Measurements from ENCODE around the gene HIPK1.
"Not testable (repeated sequence)": the region's sequence is repeated elsewhere in the genome, so short reads cannot be mapped to it uniquely, and the experiment has no call there.

Gene HIPK1

GRCh38 chr1:113982949-113983348 is 53.8 kb downstream of the HIPK1 start:
- DNase-seq (ENCODE audit: low read depth), result no peak

DNA sequence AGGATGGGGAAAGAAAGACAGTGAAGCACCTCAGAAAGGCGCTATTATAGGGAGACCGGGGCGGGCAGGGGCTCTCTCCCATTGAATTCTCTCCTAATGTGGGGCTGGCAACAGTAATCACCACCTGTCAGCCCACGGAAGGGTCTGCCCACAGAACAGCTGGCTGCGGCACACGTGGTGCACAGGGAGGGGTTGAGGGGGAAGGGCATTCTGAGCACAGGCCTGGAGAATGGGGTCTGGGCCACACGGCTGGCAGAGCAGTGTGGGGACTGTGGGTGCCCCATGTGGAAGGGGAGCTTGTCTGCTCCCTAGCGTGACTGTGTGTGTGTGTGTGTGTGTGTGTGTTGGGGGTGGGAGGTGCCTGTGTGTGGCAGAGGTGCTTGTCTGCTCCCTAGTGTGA is 54.3 kb downstream of the HIPK1 start:
- DNase-seq (ENCODE audit: low read depth), result no peak

GRCh38 chr1:113983826-113984225 is 54.7 kb downstream of the HIPK1 start:
- DNase-seq (ENCODE audit: low read depth), result no peak

DNA sequence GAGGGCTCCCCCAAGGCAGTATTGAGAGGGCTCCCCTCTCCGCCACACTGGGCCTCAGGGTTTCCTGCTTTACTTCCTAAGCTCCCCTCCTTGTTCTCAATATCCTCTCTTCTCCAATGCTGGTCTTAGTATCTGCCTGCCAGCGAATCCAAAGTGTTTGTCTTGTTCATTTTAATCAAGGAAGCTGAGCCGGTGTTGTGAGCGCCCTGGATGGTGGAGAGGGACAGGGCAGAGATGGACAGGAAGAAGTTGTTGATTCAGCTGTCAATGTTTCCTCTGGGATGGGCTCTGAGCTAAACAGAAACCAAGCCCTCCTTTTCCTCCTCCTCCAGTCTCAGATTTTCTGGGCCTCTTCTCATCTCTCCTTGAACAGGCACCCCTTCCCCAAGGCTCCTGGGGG is 55.6 kb downstream of the HIPK1 start:
- no peak for DNase-seq (ENCODE audit: low read depth)

DNA sequence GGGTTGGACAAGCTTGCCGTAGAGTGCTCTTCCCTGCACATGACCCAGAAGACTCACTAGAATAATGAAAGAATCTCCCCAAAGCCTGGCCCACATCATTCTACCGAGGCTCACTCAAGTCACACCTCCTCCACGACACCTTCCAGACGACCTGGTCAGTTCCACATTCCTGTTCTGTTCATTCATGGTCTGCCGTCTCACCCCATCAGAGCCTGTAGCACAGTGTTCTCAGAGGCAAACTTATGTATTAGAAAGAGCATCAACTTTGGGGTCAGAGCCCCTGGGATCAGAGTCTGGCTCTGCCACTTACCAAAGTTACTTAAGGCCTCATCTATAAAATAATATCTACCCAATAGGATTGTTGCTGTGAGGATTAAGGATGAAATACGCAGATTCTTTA is 57.7 kb downstream of the HIPK1 start:
- no peak for DNase-seq (ENCODE audit: low read depth)

DNA sequence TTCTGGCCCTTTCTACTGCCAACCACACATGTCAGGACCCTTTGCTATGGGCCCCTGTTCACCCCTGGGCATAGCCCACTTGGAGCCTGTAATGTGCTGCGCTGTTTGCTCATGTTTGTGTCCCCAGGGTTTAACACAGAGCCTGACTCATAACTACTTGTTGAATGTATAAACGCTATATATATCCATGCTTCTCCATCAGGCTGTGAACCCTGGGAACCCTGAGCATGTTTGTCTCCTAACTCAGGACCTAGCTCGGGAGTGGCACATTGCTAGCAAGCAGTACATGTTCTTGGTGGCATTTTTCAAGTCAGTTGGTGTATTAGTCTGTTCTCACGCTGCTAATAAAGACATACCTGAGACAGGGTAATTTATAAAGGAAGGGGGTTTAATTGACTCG is 58.1 kb downstream of the HIPK1 start:
- peak; percentile 7 for DNase-seq (ENCODE audit: low read depth)

DNA sequence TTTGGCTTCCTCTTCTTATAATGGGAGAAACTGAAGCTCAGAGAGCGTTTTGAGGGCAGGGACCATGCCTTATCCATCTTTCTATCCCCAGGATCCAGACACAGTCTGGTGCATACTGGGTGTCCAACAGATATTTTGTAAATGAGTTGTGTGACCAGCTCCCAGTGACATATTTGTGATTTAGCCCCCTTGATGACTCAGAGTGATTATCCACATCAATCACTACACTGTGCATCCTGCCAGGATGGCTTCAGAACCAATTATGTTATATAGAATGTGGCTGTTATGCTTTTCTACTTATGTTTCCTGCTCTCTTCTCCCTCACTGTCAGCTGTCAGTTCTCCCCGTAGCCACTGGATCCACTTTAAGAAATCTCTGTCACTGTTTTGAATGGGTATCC is 61.4 kb downstream of the HIPK1 start:
- DNase-seq (ENCODE audit: low read depth), result no peak

DNA sequence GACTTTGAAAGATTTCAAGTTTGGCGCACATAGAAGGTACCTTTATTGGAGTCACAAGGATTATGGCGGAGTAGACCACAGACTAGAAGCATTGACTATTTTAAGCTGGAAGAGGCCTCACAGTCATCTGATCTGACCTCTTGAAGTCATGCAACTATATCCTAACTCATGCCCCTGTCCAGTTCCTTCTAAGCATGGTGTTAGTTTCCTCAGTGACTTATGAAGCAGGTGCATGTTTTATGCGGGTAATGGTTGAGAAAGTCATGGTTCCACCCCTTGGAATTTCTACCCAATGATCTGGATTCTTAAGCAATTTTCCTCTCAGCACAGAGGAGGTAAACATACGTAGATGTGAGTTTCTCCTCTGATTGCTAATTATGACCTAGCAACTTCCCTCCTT is 61.8 kb downstream of the HIPK1 start:
- DNase-seq (ENCODE audit: low read depth), result no peak

GRCh38 chr1:113991467-113991997 is 62.4 kb downstream of the HIPK1 start:
- no peak for DNase-seq (ENCODE audit: low read depth)

- no peak for DNase-seq (ENCODE audit: low read depth)
Measured at GRCh38 chr1:113993072-113993471, 63.9 kb downstream of the HIPK1 start.

- no peak for DNase-seq (ENCODE audit: low read depth)
Measured at GRCh38 chr1:113993766-113994165, 64.6 kb downstream of the HIPK1 start.

GRCh38 chr1:113995382-113995781 is 66.3 kb downstream of the HIPK1 start:
- no peak for DNase-seq (ENCODE audit: low read depth)

DNA sequence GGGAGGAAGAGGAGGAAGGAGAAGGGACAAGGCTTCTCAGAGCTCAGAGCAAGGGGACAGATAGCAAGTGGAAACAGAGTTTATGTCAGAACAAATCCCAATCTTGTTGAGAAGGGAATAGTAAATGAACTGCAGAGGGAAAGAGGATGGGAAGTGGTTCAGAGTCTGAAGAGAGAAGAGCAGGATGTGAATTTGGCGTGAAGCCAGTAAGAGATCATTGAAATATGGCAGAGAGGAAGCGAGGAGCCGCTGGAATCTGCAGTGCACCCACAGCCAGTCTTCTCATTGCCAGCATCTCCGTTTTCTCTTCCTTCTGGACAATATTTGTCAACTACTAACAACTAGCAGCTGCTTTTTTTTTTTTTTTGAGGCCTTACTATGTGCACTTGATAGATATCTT is 69.2 kb downstream of the HIPK1 start:
- DNase-seq (ENCODE audit: low read depth), result peak; percentile 15

GRCh38 chr1:113999233-113999632 is 70.1 kb downstream of the HIPK1 start:
- DNase-seq (ENCODE audit: low read depth), result no peak

- DNase-seq (ENCODE audit: low read depth), result no peak
Measured at GRCh38 chr1:113999799-114000198, 70.7 kb downstream of the HIPK1 start.

DNA sequence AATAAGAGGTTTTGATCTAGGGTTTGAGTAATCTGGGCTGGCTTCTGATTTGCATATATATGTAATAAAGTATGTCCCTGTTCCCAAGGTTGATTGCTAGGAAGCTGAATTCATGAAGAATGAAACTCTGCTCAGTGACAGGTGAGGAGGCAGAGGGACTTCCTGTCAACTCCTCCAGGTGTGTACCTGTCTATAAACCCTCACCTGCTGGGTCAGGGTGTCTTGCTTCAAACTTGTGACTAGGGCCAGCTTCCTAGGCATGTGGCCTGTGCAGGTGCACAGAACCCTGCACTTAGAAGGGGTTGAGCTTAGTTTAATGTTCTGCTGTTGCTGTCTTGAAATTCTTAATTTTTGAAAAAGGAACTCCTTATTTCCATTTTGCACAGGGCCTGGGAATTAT is 71.3 kb downstream of the HIPK1 start:
- DNase-seq (ENCODE audit: low read depth), result no peak

DNA sequence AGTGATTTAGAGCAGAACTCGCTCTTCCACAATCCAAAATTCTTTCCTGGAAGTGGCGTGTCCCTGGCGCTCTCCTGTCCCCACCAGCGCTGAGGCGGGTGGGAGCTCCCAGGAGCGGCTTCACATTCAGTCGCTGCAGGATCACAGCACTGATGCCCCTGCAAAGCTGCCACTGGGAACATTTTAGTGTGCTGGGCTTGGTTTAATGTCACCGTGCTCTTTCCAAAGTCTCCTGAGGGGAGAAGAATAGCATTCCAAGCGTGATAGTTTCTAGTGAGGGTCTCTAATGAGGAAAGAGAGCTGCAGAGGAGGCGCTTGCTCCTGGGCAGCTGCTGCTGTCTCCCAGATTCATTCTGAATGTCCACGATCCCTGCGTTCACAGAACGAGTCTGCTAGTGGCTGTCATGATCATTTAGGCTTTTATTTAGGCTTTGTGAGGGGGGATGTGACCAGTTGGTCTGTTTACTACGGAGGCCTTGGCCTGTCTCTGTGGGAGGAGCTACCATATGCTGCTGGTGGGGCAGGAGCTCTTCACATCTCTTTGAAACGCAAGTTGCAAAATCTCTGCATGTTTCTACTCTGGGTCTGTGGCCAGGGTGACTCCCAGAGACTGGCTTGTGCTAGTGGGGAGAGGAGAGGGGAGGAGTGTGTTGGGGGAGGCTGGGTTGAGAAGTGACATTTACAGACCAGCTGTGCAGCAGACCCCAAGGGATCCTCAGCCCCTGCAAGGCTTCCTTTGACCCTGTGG is 73.5 kb downstream of the HIPK1 start:
- no peak for DNase-seq (ENCODE audit: low read depth)

- no peak for DNase-seq (ENCODE audit: low read depth)
Measured at GRCh38 chr1:114003431-114003830, 74.3 kb downstream of the HIPK1 start.

- not testable (repeated sequence) for DNase-seq (ENCODE audit: low read depth)
Measured at GRCh38 chr1:114006825-114007224, 77.7 kb downstream of the HIPK1 start.

- peak; percentile 21 for DNase-seq (ENCODE audit: low read depth)
Measured at GRCh38 chr1:114008480-114008941, 79.4 kb downstream of the HIPK1 start.

DNA sequence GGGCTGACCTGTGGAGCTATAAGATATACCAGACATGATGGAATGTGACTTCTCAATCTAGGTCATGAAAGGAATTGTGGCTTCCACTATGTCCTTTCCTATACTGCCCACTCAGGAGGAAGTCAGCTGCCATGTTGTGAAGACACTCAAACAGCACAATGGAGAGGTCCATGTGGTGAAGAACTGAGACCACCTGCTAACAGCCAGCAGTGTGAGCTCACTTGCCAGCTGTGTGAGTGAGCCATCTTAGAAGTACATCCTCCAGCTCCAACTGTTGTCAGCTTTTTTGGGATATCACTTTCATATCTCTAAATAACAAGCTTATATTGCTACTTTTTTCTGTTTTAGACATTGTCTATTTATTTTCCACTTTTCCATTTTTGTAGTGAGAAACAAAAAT is 79.9 kb downstream of the HIPK1 start:
- DNase-seq (ENCODE audit: low read depth), result no peak

GRCh38 chr1:114009393-114009792 is 80.3 kb downstream of the HIPK1 start:
- peak; percentile 83 for DNase-seq (ENCODE audit: low read depth)

- DNase-seq (ENCODE audit: low read depth), result no peak
Measured at GRCh38 chr1:114010433-114011184, 81.5 kb downstream of the HIPK1 start.
